Measurements from ENCODE around the gene APBA2.

The APBA2 gene

DNA sequence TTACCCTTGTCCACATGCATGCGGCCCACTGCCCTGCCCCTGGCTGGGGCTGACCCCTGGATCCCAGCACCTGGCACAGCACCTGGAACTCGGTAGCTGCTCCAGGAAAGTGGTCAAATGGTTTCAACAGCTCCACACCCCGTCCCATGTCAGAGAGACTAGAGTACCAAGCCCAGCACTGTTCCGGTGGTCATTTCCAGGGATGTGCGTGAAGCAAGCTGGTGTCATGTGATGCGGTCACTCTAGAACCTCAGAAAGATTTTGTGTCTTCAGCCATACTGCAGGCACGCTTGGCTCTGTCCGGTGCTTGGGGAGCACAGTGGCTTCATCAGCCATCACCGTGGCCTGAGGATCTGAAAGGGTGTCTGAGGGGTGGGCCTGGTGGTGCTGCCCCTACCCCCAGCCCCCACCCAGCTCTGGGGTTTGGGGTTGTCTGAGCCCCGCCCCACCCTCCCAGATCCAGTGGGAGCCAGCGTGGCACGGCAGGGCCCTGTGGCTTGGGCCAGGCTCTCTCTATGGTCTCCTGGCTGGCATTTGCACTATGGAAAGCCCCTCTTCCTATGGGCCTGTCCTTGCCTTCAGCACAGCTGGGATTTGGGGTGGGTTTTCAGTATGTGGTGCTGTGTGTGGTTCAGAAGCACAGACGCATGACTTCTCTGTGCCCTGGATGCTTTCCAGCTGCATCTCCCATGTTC lies 15.3 kb downstream of the APBA2 start (continued):
- TF ChIP-seq ZNF280D (tag by site-specific recombination; IDR thresholded peaks at IDR 0.05) (no peak), ZNF169 (tag by site-specific recombination; IDR thresholded peaks at IDR 0.05) (no peak), ZNF132 (tag by site-specific recombination; IDR thresholded peaks at IDR 0.05; ENCODE audit: borderline replicate concordance) (no peak)
- TF ChIP-seq, protein P1, sequence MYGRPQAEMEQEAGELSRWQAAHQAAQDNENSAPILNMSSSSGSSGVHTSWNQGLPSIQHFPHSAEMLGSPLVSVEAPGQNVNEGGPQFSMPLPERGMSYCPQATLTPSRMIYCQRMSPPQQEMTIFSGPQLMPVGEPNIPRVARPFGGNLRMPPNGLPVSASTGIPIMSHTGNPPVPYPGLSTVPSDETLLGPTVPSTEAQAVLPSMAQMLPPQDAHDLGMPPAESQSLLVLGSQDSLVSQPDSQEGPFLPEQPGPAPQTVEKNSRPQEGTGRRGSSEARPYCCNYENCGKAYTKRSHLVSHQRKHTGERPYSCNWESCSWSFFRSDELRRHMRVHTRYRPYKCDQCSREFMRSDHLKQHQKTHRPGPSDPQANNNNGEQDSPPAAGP (tag by site-specific recombination; IDR thresholded peaks at IDR 0.05), result no peak

GRCh38 chr15:28901587-28901980 lies 15.8 kb downstream of the APBA2 start:
- Histone ChIP-seq H3K4me3 (ENCODE audit: low read depth, low read length) (no peak overlapping the region), H3K36me3 (ENCODE audit: control insufficient read depth in 2 of 2, insufficient read depth in 1 of 2, low read length in 2 of 2) (no peaks in the 10 kb centered on the region), H3K9me3 (ENCODE audit: control insufficient read depth, insufficient read depth, low read depth, low read length) (no peaks in the 10 kb centered on the region), H3K27ac (ENCODE audit: extremely low read depth, low read depth, low read length) (no peak overlapping the region), H3K4me1 (ENCODE audit: control insufficient read depth, insufficient read depth, low read length) (no peaks in the 10 kb centered on the region)
- TF ChIP-seq ZBTB1 (tag by site-specific recombination; IDR thresholded peaks at IDR 0.05), result no peak
- TF ChIP-seq ZNF626 (tag by site-specific recombination; IDR thresholded peaks at IDR 0.05), result no peak
- no peak for TF ChIP-seq ZNF341 (tag by site-specific recombination; IDR thresholded peaks at IDR 0.05; ENCODE audit: low read depth)
- TF ChIP-seq ZBTB26 (tag by site-specific recombination; optimal IDR thresholded peaks at IDR 0.05), result no peak
- TF ChIP-seq HOXD13 (CRISPR knock-in tag; IDR thresholded peaks at IDR 0.05; ENCODE audit: borderline replicate concordance), result no peak
- ChIA-PET POLR2A (interaction anchor here (0.8 kb wide), 1 partner anchor 802 kb away, joined by 5 read pairs; the partner anchor contains the start of gene OCA2), CTCF (no interaction called here)

GRCh38 chr15:28901987-28902745 lies 16.4 kb downstream of the APBA2 start:
- Histone ChIP-seq H3K27ac (ENCODE audit: extremely low read depth, low read depth, low read length) (no peak overlapping the region), H3K9me3 (ENCODE audit: control insufficient read depth, insufficient read depth, low read depth, low read length) (no peaks in the 10 kb centered on the region), H3K4me3 (ENCODE audit: low read depth, low read length) (no peak overlapping the region), H3K36me3 (ENCODE audit: control insufficient read depth in 2 of 2, insufficient read depth in 1 of 2, low read length in 2 of 2) (no peaks in the 10 kb centered on the region), H3K4me1 (ENCODE audit: control insufficient read depth, insufficient read depth, low read length) (no peaks in the 10 kb centered on the region)
- CTCF ChIA-PET, result interaction anchor here (1.0 to 1.3 kb wide), 3 partner anchors 10 to 19 kb away, joined by 3 to 5 read pairs (median 3); no protein-coding TSS in a partner anchor
- POLR2A ChIA-PET, result interaction anchor here (0.8 kb wide), 1 partner anchor 803 kb away, joined by 5 read pairs; the partner anchor contains the start of gene OCA2
- no peak for TF ChIP-seq TSHZ1 (tag by site-specific recombination; IDR thresholded peaks at IDR 0.05; ENCODE audit: borderline replicate concordance)
- no peak for TF ChIP-seq ZNF138 (tag by site-specific recombination; IDR thresholded peaks at IDR 0.05; ENCODE audit: borderline replicate concordance)
- no peak for TF ChIP-seq ZNF791 (tag by site-specific recombination; IDR thresholded peaks at IDR 0.05)
- TF ChIP-seq REST (tag by site-specific recombination; IDR thresholded peaks at IDR 0.05), result no peak
- TF ChIP-seq ZNF571 (tag by site-specific recombination; IDR thresholded peaks at IDR 0.05), result no peak
- no peak for TF ChIP-seq ZNF114 (tag by site-specific recombination; IDR thresholded peaks at IDR 0.05)
- TF ChIP-seq KLF10 (tag by site-specific recombination; IDR thresholded peaks at IDR 0.05), result no peak
- TF ChIP-seq ZNF239 (tag by site-specific recombination; IDR thresholded peaks at IDR 0.05), result no peak
- TF ChIP-seq ZNF585B (tag by site-specific recombination; IDR thresholded peaks at IDR 0.05), result no peak
- TF ChIP-seq MEIS1 (CRISPR knock-in tag; IDR thresholded peaks at IDR 0.05; ENCODE audit: borderline replicate concordance), result no peak
